C4-2B (cell line): ENCODE measurements around the gene CHPF.

ENCODE experiments used
- ZFX ChIP-seq: fragments of 450-650 bp; IDR thresholded peaks from 2 replicates; pipeline ENCODE4 v1.6.1; 2017
- TF ChIP-seq, protein P1 (sequence below): fragments of 450-650 bp; conservative IDR thresholded peaks from 2 replicates; pipeline ENCODE4 v1.5.1; 2017; ENCODE audit warnings: mild to moderate bottlenecking

DNA sequence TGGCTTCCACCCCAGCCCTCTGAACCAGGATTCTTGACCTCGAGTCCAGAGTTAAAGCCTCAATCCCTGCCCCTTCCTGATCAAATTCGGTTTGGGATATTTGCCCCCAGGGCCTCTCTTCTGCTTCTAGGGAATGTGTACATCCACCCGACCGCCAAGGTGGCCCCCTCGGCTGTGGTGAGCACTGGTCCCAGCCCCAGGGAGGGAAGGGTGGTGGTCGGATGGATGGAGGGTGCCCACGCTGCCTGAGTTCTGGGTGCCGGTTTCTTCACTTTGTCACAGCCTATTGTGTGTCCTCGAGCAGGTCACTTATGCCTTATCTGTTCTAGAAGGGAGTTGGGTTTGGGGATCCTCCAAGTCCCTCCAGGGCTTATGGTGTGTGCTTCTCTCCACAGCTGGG lies 38.0 kb downstream of the CHPF start:
- TF ChIP-seq, protein P1, sequence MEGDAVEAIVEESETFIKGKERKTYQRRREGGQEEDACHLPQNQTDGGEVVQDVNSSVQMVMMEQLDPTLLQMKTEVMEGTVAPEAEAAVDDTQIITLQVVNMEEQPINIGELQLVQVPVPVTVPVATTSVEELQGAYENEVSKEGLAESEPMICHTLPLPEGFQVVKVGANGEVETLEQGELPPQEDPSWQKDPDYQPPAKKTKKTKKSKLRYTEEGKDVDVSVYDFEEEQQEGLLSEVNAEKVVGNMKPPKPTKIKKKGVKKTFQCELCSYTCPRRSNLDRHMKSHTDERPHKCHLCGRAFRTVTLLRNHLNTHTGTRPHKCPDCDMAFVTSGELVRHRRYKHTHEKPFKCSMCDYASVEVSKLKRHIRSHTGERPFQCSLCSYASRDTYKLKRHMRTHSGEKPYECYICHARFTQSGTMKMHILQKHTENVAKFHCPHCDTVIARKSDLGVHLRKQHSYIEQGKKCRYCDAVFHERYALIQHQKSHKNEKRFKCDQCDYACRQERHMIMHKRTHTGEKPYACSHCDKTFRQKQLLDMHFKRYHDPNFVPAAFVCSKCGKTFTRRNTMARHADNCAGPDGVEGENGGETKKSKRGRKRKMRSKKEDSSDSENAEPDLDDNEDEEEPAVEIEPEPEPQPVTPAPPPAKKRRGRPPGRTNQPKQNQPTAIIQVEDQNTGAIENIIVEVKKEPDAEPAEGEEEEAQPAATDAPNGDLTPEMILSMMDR: no peak
- no peak for TF ChIP-seq ZFX
